Cerebellar cortex (tissue), 1 donor: Measurements from ENCODE around the gene PEAK1.

Experiments used
- DNase-seq: peaks from one replicate; pipeline ENCODE4 v3.0.0-alpha.2; 2015; ENCODE audit warnings: low spot score

The PEAK1 gene

GRCh38 chr15:77355321-77355720 is 64.6 kb downstream of the PEAK1 start:
- DNase-seq: no peak

- DNase-seq: no peak
These were observed 65.8 kb downstream of the PEAK1 start for GRCh38 chr15:77354063-77354462.

GRCh38 chr15:77352887-77353286 is 67.0 kb downstream of the PEAK1 start:
- DNase-seq: no peak

- no peak for DNase-seq
These were observed 69.1 kb downstream of the PEAK1 start for GRCh38 chr15:77350792-77351191.

- no peak for DNase-seq
These were observed 70.2 kb downstream of the PEAK1 start for GRCh38 chr15:77349666-77350065.

GRCh38 chr15:77348511-77348910 is 71.4 kb downstream of the PEAK1 start:
- DNase-seq: no peak

- no peak for DNase-seq
These were observed 72.7 kb downstream of the PEAK1 start for GRCh38 chr15:77347197-77347596.

- DNase-seq: no peak
These were observed 73.5 kb downstream of the PEAK1 start for GRCh38 chr15:77346245-77347036.

- DNase-seq: no peak
These were observed 77.1 kb downstream of the PEAK1 start for GRCh38 chr15:77342807-77343206.

GRCh38 chr15:77340245-77340644 is 79.7 kb downstream of the PEAK1 start:
- no peak for DNase-seq

- DNase-seq: no peak
These were observed 83.9 kb downstream of the PEAK1 start for GRCh38 chr15:77336006-77336405.

- DNase-seq: peak; percentile 40
These were observed 84.6 kb downstream of the PEAK1 start for GRCh38 chr15:77335298-77335697.

GRCh38 chr15:77333166-77333565 is 86.7 kb downstream of the PEAK1 start:
- DNase-seq: no peak

- no peak for DNase-seq
These were observed 90.7 kb downstream of the PEAK1 start for GRCh38 chr15:77329202-77329601.

GRCh38 chr15:77327844-77328529 is 91.9 kb downstream of the PEAK1 start:
- DNase-seq: no peak

GRCh38 chr15:77327168-77327567 is 92.7 kb downstream of the PEAK1 start:
- no peak for DNase-seq

- no peak for DNase-seq
These were observed 93.5 kb downstream of the PEAK1 start for GRCh38 chr15:77326366-77326765.

GRCh38 chr15:77312523-77312922 is 107.4 kb downstream of the PEAK1 start:
- no peak for DNase-seq

GRCh38 chr15:77311618-77312398 is 108.1 kb downstream of the PEAK1 start:
- no peak for DNase-seq

- no peak for DNase-seq
These were observed 108.9 kb downstream of the PEAK1 start for GRCh38 chr15:77311020-77311419.

GRCh38 chr15:77309392-77309791 is 110.5 kb downstream of the PEAK1 start:
- DNase-seq: no peak

- no peak for DNase-seq
These were observed 114.0 kb downstream of the PEAK1 start for GRCh38 chr15:77305953-77306352.
